Measurements from ENCODE around the gene NAT9. TPM values are rescaled to one million over a fixed set of nuclear protein-coding genes. Genes with fewer than 3 reads are reported as not detected.

Gene NAT9
- total RNA-seq, 1 donor from 2014 or later, result 59.6 TPM

GRCh38 chr17:74795327-74796020, 19.3 kb upstream of the NAT9 start:
- DNase-seq (ENCODE audit: low spot score, unreplicated experiment), result no peak
- peaks cover 14% of the 10 kb centered on the region for H3K36me3 Mint-ChIP-seq (ENCODE audit: insufficient read depth)
- H3K4me3 Mint-ChIP-seq (ENCODE audit: low read depth), result no peak overlapping the region
- no peaks in the 10 kb centered on the region for H3K9me3 Mint-ChIP-seq (ENCODE audit: low read depth)
- no peak overlapping the region for H3K27ac Mint-ChIP-seq
- H3K4me1 Mint-ChIP-seq (ENCODE audit: low read depth), result no peaks in the 10 kb centered on the region
- no peaks in the 10 kb centered on the region for H3K27me3 Mint-ChIP-seq
- no peak for TF ChIP-seq CTCF (IDR thresholded peaks at IDR 0.05; ENCODE audit: unreplicated experiment)

- no peak for DNase-seq (ENCODE audit: low spot score, unreplicated experiment)
- no peak for TF ChIP-seq CTCF (IDR thresholded peaks at IDR 0.05; ENCODE audit: unreplicated experiment)
- Mint-ChIP-seq H3K4me3 (ENCODE audit: low read depth) (no peak overlapping the region), H3K27me3 (no peaks in the 10 kb centered on the region), H3K9me3 (ENCODE audit: low read depth) (no peaks in the 10 kb centered on the region), H3K4me1 (ENCODE audit: low read depth) (no peaks in the 10 kb centered on the region), H3K27ac (no peak overlapping the region), H3K36me3 (ENCODE audit: insufficient read depth) (peaks cover 12% of the 10 kb centered on the region)
Measured at GRCh38 chr17:74792586-74793105, 16.5 kb upstream of the NAT9 start.

DNA sequence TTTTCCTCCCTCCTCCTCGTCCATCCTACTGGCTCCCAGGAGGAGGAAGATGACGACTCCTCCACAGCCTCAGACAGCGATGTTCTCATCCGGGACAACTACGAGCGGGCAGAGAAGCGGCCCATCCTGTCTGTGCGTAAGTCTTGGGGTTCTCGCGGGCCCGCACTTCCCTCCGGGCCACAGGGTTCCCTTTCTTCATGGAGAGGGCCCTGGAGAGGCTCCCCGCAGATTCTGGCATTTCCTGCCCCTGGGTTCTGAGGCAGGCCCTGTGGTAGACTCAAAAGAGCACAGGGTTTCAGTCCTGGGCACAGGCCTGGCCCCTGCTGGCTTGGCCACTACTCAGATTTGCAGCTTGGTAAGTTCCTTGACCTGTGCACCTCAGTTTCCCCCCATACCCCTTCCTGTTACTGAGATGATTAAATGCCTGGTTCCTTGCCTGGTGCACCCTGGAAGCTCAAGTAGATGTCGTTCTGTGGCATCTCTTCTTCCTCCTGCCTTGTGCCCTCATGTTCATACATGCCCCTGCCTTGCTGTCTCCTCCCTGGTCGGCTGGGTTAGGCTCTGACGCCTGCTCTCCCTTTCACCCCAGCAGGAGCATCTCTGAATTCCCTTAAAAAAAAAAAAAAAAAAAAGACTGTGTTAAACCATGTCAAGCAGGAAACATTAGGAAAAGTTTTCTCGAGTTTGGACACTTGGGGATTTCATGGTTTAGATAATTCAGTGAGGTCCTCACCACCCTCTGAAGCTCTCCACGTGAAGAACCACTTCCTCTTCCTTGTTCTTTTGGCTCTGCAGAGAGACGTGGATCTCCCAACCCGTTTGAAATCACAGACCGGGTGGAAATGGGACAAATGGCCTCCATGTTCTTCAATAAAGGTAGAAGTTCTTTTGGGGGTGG, 14.3 kb upstream of the NAT9 start:
- no peak overlapping the region for H3K27ac Mint-ChIP-seq
- H3K27me3 Mint-ChIP-seq, result no peaks in the 10 kb centered on the region
- H3K4me3 Mint-ChIP-seq (ENCODE audit: low read depth), result no peak overlapping the region
- no peaks in the 10 kb centered on the region for H3K9me3 Mint-ChIP-seq (ENCODE audit: low read depth)
- TF ChIP-seq CTCF (IDR thresholded peaks at IDR 0.05; ENCODE audit: unreplicated experiment), result no peak
- no peaks in the 10 kb centered on the region for H3K4me1 Mint-ChIP-seq (ENCODE audit: low read depth)
- DNase-seq (ENCODE audit: low spot score, unreplicated experiment), result no peak
- peaks cover 11% of the 10 kb centered on the region for H3K36me3 Mint-ChIP-seq (ENCODE audit: insufficient read depth)

DNA sequence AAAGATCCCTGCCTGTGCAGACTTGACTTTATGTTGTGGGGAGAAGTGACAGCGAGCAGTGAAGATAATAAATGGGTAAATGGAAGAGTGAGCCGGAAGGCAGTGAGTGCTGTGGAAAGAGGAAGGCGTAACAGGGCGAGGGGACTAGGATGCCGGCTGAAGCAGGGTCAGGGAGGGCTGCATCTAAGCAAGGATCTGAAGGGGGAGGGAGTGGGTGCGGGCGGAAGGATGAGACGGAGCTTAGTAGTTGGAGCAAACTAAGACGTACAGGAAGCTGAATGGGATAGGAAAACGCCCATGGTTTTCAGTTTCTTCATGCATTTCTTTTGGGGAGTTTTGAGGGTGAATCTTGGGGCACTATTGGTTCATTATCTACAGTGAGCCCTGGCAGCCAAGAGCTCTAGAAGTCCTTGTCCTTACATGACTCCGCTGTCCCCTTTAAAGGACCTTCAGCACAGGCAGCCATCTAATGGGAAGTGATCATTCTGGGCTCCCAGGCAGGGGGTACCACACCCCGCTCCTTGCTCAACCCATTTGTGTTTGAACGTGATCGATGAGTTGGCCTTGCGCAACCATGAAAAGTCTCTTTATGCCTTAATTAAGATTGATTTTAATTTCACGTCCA, 10.4 kb upstream of the NAT9 start:
- H3K27ac Mint-ChIP-seq, result no peak overlapping the region
- H3K36me3 Mint-ChIP-seq (ENCODE audit: insufficient read depth), result peaks cover 4% of the 10 kb centered on the region
- no peaks in the 10 kb centered on the region for H3K27me3 Mint-ChIP-seq
- no peak overlapping the region for H3K4me3 Mint-ChIP-seq (ENCODE audit: low read depth)
- no peaks in the 10 kb centered on the region for H3K9me3 Mint-ChIP-seq (ENCODE audit: low read depth)
- no peaks in the 10 kb centered on the region for H3K4me1 Mint-ChIP-seq (ENCODE audit: low read depth)
- TF ChIP-seq CTCF (IDR thresholded peaks at IDR 0.05; ENCODE audit: unreplicated experiment), result no peak
- no peak for DNase-seq (ENCODE audit: low spot score, unreplicated experiment)

DNA sequence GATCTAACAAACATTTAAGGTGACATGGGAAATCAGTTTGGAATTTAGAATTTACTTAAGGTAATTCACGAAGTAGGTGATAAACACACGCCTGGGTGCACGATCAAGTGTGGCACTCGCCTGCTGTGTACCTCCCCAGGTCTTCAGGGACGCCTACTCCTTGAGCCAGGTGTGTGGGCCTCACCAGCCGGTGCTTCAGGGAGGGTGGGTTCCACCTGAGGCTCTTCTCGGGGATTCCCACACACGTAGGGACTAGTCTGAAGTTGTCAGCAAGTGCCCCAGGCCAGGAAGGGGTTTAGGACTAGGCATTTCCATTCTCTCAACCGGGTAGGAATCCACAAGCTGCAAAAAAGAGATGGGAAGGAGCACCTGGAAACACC, 9.8 kb upstream of the NAT9 start:
- H3K27ac Mint-ChIP-seq, result no peak overlapping the region
- H3K36me3 Mint-ChIP-seq (ENCODE audit: insufficient read depth), result peaks cover 2% of the 10 kb centered on the region
- no peak overlapping the region for H3K4me3 Mint-ChIP-seq (ENCODE audit: low read depth)
- H3K9me3 Mint-ChIP-seq (ENCODE audit: low read depth), result no peaks in the 10 kb centered on the region
- no peaks in the 10 kb centered on the region for H3K27me3 Mint-ChIP-seq
- no peak for TF ChIP-seq CTCF (IDR thresholded peaks at IDR 0.05; ENCODE audit: unreplicated experiment)
- H3K4me1 Mint-ChIP-seq (ENCODE audit: low read depth), result no peaks in the 10 kb centered on the region
- DNase-seq (ENCODE audit: low spot score, unreplicated experiment), result no peak
